GM19324 (cell line): ENCODE measurements around the gene GNG7.
"Not testable (repeated sequence)": the region's sequence is repeated elsewhere in the genome, so short reads cannot be mapped to it uniquely, and the experiment has no call there.

Experiments
- ATAC-seq: cut with Tn5 transposase; IDR thresholded peaks from one replicate; pipeline ENCODE4 v1.9.1; 2021; ENCODE audit warnings: mild to moderate bottlenecking, moderate library complexity; ENCODE audit not compliant: unreplicated experiment, low FRiP score

Gene GNG7

GRCh38 chr19:2679439-2679838, 23.1 kb downstream of the GNG7 start:
- no peak for ATAC-seq

GRCh38 chr19:2678948-2679347, 23.5 kb downstream of the GNG7 start:
- not testable (repeated sequence) for ATAC-seq

- peak; percentile 60 for ATAC-seq
Observed at GRCh38 chr19:2678044-2678671, 24.3 kb downstream of the GNG7 start.

- no peak for ATAC-seq
Observed at GRCh38 chr19:2676823-2677222, 25.7 kb downstream of the GNG7 start.

GRCh38 chr19:2675892-2676291, 26.6 kb downstream of the GNG7 start:
- no peak for ATAC-seq

- ATAC-seq = no peak
Observed at GRCh38 chr19:2670217-2670616, 32.3 kb downstream of the GNG7 start.

GRCh38 chr19:2668175-2668763, 34.2 kb downstream of the GNG7 start:
- ATAC-seq = no peak

GRCh38 chr19:2667349-2667748, 35.1 kb downstream of the GNG7 start:
- ATAC-seq = not testable (repeated sequence)

- no peak for ATAC-seq
Observed at GRCh38 chr19:2666344-2666994, 36.0 kb downstream of the GNG7 start.

GRCh38 chr19:2665103-2665502, 37.4 kb downstream of the GNG7 start:
- ATAC-seq = no peak

- ATAC-seq = peak; percentile 70
Observed at GRCh38 chr19:2663920-2664571, 38.4 kb downstream of the GNG7 start.

GRCh38 chr19:2661615-2662014, 40.9 kb downstream of the GNG7 start:
- no peak for ATAC-seq

GRCh38 chr19:2659856-2660432, 42.5 kb downstream of the GNG7 start:
- no peak for ATAC-seq

- no peak for ATAC-seq
Observed at GRCh38 chr19:2656533-2656932, 46.0 kb downstream of the GNG7 start.

- ATAC-seq = no peak
Observed at GRCh38 chr19:2653710-2654707, 48.5 kb downstream of the GNG7 start.

GRCh38 chr19:2653218-2653617, 49.3 kb downstream of the GNG7 start:
- ATAC-seq = no peak

- no peak for ATAC-seq
Observed at GRCh38 chr19:2652504-2653099, 49.9 kb downstream of the GNG7 start.

GRCh38 chr19:2651002-2651733, 51.3 kb downstream of the GNG7 start:
- ATAC-seq = not testable (repeated sequence)

GRCh38 chr19:2650515-2650914, 52.0 kb downstream of the GNG7 start:
- ATAC-seq = no peak
